GM10847 (cell line): Measurements from ENCODE around the gene TRABD.

ENCODE experiments used
- POLR2A ChIP-seq: IDR thresholded peaks from 2 replicates; pipeline ENCODE4 v1.6.1; 2011; ENCODE audit not compliant: insufficient read length; ENCODE audit errors: extremely low read depth

Gene TRABD

GRCh38 chr22:50178871-50179869 is 6.5 kb upstream of the TRABD start:
- no peak for TF ChIP-seq POLR2A

DNA sequence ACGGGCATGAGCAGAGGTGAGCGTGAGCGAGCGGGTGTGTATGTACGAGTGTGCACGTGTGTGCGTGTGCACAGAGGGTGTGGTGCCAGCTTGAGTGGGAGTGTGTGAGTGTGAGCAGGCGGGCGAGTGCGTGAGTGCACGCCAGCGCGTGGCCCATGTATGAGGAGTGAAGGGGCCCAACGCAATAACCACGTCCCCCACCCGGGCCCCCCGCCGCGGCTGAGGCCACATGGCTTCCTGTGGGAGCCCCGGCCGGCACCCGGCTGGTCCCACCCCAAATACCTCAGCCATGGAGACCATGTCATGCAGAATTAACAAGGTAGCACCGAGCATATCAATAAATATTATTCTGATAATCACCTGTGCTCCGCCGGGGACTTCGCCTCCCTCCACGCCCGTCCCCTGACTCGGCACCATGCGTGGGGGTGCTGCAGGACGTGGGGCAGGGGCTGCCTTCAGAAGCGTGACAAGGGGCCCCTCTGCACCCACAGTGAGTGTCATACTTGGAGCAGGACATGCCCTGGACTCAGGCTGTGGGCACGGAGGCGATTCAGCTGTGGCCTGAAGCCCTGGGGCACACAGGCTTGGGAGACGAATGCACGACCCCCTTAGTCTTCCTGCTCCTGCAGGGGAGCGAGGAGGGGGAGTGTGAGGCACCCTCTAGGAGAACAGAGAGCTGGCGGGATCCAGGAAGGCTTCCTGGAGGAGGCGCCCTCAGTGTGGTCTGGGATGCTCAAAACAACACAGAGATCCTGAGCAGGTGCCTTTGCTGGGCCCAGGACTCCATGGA is 5.6 kb upstream of the TRABD start:
- TF ChIP-seq POLR2A: no peak

- TF ChIP-seq POLR2A: no peak
Observed at GRCh38 chr22:50180727-50181521, 4.8 kb upstream of the TRABD start.

DNA sequence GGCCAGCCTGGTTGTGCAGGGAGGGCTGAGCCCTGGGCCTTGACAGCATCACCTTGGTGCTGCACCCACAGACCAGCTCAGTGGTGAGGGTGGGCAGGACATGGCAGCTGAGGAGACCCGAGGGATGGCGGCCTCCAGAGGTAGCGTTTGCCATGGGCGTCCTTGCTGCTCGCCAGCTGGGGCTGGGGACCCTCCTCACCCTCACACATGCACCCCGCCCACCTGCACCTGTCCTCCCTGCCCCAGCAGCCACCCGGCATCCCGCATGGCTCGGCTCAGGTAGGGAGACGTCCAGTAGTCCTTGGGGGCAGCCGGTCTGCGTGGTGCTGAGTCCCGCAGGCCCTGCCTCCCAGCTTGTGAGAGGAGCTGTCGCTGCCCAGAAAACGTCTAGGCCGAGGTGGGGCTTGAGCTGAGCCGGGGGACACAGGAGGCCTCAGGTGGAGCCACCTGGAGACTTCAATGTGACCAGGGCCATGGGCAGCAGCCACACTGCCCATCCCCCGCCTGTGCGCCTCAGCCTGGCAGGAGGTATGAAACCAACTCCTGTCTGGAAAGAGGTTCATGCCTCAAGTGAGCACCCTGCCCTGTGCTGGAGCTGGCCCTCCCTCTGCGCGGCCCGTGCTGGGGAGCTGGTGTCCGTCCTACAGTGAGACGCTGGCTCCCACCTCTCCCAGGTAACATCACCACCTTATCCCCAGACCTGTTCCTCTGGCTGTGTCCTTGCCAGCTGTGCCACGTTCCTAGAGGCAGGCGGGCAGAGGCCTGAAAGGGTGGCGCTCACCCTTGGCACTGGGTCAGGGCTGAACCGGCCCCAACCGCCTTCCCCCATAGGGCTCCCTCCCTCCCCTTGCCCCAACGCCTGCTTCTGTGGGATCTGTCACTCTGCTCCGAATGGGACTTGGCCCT is 3.3 kb upstream of the TRABD start:
- no peak for TF ChIP-seq POLR2A

- TF ChIP-seq POLR2A: no peak
Observed at GRCh38 chr22:50183141-50183971, 2.4 kb upstream of the TRABD start.

DNA sequence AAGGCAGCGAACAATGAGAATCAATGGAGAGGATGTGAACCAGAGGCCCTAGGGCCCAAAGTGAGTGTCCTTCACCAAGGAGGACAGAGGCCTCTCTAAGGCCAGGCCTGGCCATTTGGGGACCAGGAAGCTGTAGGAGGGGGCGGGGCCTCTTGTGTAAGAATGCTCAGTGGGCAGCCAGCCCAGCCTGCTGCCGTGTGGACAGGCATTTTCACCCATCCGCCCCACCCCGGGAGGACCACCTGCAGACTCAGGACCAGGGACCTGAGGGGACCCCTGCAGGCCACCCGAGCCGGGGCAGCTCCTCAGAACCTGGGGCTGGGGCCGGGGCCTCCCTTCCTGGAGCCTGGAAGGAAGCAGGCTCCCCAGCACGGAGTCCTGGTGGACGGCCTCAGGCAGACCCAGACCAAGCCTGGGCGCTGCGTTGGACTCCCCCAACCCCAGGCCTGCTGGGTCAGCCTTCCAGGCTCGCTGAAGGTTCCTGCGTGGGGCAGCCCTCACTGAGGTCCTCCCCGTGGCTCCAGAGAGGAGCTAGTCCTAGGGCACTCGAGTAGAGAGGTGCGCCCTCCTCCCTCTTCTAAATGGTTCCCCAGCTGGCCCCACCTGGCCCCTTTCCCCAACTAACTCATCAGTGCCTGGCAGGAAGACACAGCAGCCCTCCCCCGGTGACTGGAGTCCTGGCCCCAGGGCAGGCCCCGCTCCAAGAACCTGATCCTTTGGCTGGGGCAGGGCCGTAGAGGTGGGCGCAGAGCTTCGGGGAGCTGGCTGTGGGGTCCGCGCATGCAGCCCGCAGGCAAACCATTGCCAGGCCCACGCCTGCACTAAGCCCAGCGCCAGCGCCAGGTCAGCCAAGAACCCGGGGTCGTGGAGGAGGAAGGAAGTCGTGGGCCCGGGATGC is 1.5 kb upstream of the TRABD start:
- TF ChIP-seq POLR2A: no peak

- no peak for TF ChIP-seq POLR2A
Observed at GRCh38 chr22:50184902-50185374, 775 bp upstream of the TRABD start.

GRCh38 chr22:50186181-50186714 is 535 bp downstream of the TRABD start:
- no peak for TF ChIP-seq POLR2A

GRCh38 chr22:50186761-50187523 is 1.2 kb downstream of the TRABD start:
- TF ChIP-seq POLR2A: no peak

GRCh38 chr22:50188356-50188755 is 2.6 kb downstream of the TRABD start:
- no peak for TF ChIP-seq POLR2A

DNA sequence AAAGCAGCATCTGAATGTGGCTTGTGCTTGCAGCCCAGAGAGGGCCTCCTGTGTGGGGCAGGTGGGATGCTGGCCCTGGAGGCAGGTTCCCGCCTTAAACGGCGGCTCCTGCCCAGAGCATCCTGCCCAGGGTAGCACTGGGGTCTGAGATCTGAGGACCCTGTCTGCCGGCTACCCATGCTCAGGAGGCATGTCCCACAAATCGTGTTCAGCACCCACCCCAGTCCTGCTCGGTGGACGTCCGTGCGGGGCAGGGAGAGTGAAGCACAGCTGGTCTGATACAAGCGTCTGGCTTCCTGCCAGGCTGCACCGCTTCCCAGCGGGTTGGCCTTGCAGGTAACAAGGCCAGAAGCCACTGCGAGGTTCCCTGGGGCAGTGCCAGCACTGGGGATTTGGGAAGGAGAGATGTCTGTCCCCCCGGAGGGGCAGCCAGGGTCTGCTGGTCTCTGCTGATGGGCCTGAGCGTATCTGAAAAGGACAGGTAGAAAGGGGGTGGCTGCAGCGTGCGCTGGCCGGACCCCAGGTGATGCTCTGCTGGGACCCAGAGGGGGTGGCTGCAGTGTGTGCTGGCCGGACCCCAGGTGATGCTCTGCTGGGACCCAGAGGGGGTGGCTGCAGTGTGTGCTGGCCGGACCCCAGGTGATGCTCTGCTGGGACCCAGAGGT is 3.6 kb downstream of the TRABD start:
- no peak for TF ChIP-seq POLR2A
